CD4-positive, alpha-beta T cell treated with Interleukin-6 for 4 hours (primary cell): ENCODE data around the gene FUBP1.
"Not testable (repeated sequence)": the region's sequence is repeated elsewhere in the genome, so short reads cannot be mapped to it uniquely, and the experiment has no call there.

Source experiments
- DNase-seq: peaks from one replicate; pipeline ENCODE4 v3.0.0-alpha.2; 2020; ENCODE audit warnings: mixed read lengths

FUBP1 gene

GRCh38 chr1:77940921-77941570 is 37.8 kb downstream of the FUBP1 start:
- no peak for DNase-seq

DNA sequence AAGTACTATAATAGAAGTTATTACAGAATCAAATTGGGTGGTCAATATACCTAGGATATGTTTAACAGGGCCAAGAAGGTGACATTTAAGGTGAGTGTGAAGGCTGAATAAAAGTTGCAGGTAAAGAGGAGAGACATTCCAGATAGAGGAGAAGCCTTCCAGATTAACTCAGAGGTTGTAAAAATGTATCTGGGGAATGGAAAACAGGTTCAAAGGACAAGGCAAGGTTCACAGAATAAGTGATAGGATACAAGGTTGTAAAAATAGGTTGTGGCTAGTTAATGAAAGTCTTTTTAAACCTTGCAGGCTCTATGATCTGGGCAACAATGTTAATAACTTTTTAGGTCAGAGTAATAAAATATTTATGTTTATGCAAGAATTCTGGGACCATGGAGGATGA is 40.2 kb downstream of the FUBP1 start:
- no peak for DNase-seq

GRCh38 chr1:77929806-77930205 is 49.1 kb downstream of the FUBP1 start:
- DNase-seq, result no peak

DNA sequence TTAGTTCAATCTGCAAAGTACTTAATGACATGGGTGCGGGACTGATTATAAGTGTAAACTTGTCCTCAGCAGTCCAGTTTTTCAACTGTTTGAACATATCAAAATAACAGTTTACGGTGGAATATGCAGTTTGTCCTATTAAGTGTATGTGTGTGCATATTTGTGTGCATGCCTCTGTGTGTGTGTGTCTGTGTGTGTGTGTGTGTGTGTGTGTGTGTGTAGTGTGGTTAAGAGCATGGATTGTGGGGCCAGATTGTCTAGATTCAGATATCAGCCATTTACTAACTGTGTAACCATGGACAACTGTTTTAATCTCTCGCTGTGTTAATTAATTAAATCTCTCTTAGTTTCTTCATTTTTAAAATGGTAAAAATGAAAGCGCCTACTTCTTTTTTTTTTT is 51.5 kb downstream of the FUBP1 start:
- DNase-seq, result no peak

DNA sequence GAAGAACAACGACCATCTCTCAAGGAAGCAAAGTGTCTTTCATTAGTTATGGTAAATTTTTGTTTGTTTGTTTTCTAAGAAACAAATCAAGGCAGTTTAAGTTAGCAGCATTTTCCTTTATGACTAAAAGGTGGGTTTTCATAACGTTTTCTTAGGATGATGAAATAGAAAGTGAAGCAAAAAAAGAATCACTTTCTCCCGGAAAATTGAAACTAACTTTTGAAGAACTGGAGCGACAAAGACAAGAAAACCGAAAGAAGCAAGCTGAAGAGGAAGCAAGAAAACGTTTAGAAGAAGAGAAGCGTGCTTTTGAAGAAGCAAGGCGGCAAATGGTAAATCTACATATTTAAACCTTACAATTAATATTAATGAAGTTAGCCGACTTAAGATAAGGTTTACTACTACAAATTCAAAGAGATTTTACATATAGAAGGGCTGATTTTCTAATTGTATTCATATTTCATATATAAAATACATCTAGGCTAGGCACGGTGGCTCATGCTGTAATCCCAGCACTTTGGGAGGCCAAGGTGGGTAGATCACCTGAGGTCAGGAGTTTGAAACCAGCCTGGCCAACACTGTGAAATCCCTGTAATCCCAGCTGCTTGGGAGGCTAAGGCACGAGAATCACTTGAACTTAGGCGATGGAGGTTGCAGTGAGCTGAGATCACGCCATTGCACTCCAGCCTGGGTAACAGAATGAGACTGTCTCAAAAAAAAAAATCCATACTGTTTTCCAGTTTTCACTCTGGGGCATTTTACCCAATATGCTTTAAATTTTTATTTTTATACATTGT is 52.1 kb downstream of the FUBP1 start:
- no peak for DNase-seq

- DNase-seq, result no peak
These were observed 52.9 kb downstream of the FUBP1 start for GRCh38 chr1:77925956-77926355.

GRCh38 chr1:77925518-77925917 is 53.4 kb downstream of the FUBP1 start:
- no peak for DNase-seq

DNA sequence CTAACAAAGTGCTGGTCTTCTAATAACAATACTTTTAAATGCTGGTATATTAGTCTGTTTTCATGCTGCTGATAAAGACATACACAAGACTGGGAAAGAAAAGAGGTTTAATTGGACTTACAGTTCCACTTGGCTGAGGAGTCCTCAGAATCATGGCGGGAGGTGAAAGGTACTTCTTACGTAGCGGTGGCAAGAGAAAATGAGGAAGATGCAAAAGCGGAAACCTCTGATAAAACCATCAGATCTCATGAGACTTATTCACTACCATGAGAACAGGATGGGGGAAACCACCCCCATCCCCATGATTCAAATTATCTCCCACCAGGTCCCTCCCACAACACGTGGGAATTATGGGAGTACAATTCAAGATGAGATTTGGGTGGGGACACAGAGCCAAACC is 60.0 kb downstream of the FUBP1 start:
- not testable (repeated sequence) for DNase-seq

GRCh38 chr1:77910116-77910515 is 68.8 kb downstream of the FUBP1 start:
- no peak for DNase-seq

DNA sequence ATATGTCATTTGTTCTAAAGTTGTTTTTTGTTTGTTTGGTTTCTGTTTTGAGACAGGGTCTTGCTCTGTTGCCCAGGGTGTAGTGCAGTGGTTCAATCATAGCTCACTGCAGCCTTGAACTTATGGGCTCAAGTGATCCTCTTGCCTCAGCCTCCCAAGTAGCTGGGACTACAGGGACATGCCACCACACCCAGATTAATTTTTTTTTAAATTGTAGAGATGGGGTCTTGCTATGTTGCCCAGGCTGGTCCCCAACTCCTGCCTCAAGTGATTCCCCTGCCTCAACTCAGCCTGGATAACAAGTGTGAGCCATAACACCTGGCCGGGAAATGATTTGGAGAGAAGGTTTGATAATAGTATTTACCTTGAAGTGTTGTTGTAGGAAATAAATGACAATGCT is 72.2 kb downstream of the FUBP1 start:
- DNase-seq, result no peak

- no peak for DNase-seq
These were observed 72.8 kb downstream of the FUBP1 start for GRCh38 chr1:77906019-77906545.

- DNase-seq, result no peak
These were observed 73.3 kb downstream of the FUBP1 start for GRCh38 chr1:77905603-77906002.

GRCh38 chr1:77900687-77901293 is 78.1 kb downstream of the FUBP1 start:
- no peak for DNase-seq

- no peak for DNase-seq
These were observed 79.1 kb downstream of the FUBP1 start for GRCh38 chr1:77899647-77900320.
